Hematopoietic multipotent progenitor cell treated with erythropoietin and hydrocortisone succinate and interleukin-3 and kit ligand, for 4 days (in vitro differentiated cells): ENCODE measurements around the gene SREBF2.
"Not testable (repeated sequence)": the region's sequence is repeated elsewhere in the genome, so short reads cannot be mapped to it uniquely, and the experiment has no call there.

Experiments
- DNase-seq: peaks from one replicate; pipeline ENCODE4 v3.0.0-alpha.2; 2015

Gene SREBF2

GRCh38 chr22:41842996-41843970 is 10.4 kb downstream of the SREBF2 start:
- no peak for DNase-seq

DNA sequence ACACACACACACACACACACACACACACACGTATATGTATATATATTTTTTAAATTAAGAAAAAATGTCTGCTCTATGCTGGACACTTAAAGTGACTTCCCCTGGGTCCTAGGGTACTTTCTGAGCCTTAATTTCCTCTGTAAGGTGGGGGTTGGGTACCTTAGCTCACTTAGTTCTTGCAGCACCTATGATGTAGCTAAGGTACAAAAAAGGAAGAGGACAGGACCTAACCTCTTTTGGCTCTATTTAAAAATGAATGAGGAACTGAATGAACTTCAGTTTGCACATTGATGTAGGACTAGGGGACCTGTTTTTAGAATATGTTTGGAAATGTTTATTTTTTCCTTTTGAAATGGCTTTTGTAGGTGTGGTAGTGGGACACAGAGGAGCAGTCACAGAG is 11.1 kb downstream of the SREBF2 start:
- no peak for DNase-seq

DNA sequence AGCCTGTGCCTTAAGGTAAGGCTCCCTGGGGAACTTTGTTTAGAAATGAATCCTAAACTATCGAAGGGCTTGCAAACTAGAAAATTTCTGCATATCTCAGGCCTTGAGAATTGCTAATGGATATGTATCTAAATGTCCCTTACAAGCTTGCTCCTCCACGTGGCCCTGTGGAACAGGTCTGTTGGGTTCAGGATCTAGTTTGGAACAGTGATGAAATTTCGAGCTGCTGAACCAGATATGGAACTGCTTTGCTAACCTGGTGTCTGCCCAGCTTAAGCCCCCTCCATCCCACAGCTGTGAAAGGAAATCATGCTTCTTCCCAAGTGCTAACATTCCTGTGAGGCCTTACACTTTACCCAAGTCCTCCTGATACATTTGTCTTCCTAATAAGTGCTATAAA is 11.6 kb downstream of the SREBF2 start:
- DNase-seq, result no peak

- peak; percentile 91 for DNase-seq
These were observed 12.7 kb downstream of the SREBF2 start for GRCh38 chr22:41845380-41846267.

DNA sequence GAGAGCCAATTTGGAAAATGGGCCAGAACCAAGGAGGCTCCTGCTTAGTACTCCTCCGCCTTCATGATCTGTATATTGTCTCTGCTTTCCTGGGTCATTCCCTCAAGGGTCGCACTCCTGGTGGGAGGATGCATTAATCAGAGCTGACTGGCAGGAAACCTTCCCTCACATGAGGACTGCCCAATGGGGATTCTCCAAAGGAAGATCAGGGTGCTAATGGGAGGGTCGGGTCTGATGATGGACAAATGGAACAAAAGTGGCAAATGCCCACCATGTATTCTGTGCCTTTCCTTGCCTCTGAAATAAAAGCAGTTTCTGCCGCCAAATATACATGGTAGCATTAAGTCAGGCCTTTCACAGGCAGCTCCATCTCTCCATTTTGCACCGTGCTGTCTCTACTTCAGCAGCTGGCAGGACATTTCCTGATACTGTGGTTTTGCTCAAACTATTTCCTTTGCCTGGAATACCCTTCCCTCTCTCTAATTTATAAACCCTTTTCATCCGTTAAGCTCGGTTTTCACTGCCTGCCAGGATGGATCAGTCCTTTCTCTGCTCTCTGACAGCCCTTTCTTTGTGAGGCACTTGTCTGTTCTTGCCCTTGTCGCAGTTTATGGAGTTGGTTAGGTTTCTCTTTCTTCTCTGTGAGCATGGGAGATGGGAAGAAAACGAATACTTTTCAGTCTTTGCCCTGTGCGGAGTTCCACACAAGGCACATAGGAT is 13.5 kb downstream of the SREBF2 start:
- DNase-seq, result no peak

- no peak for DNase-seq
These were observed 14.4 kb downstream of the SREBF2 start for GRCh38 chr22:41847300-41847699.

DNA sequence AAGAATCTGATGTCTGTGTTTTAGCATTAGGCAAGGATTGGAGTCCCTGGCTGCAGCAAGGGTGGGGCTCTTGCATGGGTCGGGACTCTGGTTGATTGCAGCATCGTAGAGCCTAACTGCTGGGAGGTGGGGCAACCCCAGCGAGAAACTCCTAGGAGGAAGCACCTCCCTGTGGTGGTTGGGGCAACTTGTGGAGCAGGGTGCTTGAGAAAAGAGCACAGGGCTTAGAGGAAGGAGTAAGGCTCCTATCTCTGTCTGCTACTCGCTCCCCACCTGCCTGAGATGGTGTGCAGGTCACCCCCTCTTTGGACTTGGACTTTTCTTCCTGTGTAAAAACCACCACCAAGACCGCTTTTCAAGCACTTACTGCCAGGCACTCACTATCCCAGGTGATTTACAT is 15.6 kb downstream of the SREBF2 start:
- peak; percentile 91 for DNase-seq

DNA sequence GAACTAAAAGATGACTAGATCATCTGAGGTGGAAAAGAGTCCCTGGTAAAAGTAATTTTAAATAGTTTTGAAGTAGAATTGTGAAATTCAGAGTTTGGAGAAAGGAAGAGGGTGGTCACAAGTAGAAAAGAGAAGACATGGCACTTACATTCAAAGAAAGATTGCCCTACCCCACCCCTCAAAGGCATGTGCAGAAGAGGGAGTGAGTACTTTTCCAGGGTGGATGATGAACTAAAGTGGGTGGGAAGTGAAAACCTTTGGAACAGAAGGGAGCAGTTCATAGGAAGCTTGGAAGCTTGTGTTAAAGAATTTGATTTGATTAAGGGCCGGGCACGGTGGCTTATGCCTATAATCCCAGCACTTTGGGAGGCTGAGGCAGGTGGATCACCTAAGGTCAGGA is 23.6 kb downstream of the SREBF2 start:
- no peak for DNase-seq

DNA sequence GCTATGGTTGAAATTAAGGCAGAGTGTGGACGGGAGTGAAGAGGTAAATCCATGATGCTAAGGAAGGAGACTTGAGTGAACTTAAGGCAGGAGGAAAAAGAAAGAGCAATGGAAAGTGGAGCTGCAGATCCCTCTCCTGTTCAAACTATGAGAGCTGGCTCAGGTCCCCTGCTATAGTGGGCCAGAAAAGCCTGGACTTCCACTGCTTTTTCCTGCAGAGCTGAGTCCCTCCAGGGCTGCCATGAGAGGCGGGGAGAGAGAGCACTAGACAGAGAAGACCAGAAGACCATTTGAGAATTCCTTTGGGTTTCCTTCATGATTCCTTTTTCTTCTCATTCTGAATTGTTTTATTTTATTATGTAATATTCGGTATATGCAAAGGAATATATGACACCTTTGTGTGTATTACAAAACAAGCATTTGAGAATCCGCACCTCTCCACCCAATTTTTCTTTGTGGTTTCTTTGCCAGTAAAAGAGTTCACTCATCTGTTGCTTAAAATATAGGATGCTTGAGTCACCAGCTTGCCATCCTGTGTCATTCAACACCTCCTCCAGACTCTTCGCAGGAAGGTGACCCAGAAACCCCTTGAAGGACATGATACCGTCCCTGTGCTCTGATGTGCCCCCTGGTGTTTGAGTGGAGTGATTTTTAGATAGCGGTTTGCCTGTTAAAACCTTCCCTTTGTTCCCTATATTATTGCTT is 24.4 kb downstream of the SREBF2 start:
- DNase-seq, result peak; percentile 85

DNA sequence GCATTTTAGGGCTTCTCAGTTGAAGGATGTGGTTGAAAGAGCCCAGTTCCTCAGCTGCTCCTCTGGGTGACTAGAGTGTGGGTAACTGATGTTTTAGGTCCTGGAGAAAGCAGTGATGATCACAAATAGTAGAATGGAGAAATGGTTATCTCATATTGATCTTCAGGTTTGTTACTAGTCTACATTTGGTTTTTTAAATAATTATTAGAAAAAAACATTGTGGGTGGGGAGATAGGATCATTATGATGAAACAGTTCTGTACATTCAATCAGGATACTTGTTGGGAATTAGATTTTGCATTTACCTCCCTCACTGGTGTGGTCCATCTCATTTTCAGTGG is 24.9 kb downstream of the SREBF2 start:
- no peak for DNase-seq

DNA sequence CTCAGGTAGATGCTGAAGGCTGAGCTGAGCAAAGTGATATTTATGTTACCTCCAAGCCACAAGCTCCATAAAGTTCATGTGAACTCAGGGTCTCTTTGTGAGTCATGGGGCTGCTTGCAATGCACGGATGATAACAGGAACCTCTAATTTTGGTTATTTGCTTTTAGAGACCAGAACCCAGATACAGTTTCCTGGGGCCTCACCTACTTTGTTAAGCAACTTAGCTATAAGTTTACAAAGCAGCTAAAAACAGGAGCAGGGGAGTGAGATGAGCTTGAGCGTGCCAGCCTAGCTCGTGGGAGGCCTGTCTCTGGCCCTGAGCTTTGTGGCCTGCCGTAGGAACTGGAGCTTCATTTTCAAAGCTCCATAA is 29.2 kb downstream of the SREBF2 start:
- peak; percentile 33 for DNase-seq

DNA sequence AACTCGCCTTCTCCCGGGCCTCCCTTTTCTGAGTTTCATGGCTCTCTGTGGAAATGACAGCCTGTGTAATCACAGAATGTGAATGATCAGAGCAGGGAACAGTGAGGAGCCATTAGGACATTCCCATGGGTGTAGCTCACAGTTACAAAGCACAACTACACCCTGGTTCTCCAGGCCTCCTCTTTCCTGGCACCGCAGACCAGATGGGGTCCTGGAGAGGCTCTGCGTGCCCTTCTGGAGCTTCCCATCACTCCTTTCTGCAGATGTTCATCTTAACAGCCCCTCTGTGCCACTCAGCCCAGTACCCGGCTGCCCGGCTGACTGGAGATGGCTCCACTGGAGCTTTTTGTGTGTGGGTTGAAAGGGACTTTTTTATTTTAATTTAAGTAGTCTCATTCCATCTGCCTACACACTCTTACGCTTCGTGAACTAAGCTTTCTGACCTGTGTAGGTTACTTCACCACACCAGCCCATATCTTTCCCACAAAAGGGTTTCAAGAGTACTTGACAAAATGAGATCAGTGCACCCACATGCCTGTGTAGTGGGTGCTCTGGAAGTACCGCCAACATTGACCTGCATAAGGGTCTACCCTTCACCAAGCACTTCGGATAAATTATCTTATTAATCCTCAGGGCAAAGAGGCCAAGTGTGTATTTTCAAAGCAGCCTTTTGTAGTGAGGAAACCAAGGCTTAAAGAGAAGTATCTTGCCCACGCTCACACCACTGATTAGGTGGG is 29.8 kb downstream of the SREBF2 start:
- no peak for DNase-seq

GRCh38 chr22:41863472-41863871 is 30.6 kb downstream of the SREBF2 start:
- DNase-seq, result no peak

DNA sequence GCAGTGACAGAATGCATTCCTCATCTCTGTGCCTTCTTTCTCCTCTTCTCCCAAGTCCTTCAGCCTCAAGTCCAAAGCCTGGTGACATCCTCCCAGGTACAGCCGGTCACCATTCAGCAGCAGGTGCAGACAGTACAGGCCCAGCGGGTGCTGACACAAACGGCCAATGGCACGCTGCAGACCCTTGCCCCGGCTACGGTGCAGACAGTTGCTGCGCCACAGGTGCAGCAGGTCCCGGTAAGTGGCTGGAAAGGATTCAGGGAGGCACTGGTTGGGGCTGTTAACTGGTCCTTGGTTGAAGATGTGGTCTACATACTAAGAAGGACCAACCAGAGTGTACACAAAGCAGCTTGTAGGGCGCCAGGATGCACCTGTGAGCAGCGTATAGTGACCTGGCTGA is 35.7 kb downstream of the SREBF2 start:
- no peak for DNase-seq

DNA sequence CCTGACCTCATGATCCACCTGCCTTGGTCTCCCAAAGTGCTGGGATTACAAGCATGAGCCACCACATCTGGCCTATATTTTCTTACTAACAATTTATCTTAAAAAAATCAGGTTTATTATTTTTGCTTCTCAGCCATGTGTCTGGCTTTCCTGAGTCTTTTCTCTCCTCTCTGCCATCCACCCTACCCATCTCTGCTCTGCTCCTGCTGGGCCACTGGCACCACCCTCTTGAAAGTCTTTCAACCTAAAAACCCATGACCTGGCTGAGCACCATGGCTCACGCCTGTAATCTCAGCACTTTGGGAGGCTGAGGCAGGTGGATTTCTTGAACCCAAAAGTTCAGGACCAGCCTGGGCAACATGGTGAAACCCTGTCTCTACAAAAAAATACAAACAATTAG is 37.2 kb downstream of the SREBF2 start:
- DNase-seq, result not testable (repeated sequence)

GRCh38 chr22:41870786-41871185 is 37.9 kb downstream of the SREBF2 start:
- DNase-seq, result no peak

DNA sequence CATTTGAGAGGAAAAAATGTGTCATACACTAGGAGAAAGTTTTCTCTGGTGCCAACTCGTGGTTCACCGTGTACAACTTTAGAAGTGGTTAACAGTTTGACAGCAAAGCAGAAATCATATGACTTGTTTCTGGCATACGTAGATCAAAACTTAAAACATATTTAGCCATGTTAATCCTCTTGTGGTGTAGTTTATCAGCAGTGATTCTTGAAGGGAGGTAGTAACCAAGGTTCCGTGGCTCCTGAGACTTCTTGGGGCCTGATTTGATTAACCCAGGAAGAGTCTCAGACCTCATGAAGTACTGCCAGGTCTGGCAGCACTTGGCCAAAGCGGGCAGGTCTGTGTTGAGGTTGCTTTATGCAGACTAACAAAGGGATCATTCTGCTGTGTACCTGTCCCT is 40.5 kb downstream of the SREBF2 start:
- no peak for DNase-seq

DNA sequence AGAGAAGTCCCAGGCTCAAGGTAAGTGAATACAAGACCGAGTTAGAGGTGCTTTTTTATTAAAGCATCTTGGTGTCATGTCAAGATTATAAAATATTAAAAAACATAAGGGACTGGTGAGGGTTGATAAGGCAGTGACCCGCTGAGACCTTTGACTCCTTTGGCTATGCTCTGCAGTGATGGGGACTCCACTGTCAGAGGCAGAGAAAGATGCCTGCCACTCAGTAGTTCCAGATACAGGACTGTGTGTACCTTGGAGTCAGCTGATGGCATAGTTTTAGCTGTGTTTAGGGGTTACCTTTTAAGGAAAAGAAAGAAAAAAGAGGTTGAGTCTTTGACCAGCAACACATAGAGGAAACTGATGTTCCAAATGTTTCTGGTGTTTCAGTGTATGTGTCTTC is 41.2 kb downstream of the SREBF2 start:
- DNase-seq, result no peak

DNA sequence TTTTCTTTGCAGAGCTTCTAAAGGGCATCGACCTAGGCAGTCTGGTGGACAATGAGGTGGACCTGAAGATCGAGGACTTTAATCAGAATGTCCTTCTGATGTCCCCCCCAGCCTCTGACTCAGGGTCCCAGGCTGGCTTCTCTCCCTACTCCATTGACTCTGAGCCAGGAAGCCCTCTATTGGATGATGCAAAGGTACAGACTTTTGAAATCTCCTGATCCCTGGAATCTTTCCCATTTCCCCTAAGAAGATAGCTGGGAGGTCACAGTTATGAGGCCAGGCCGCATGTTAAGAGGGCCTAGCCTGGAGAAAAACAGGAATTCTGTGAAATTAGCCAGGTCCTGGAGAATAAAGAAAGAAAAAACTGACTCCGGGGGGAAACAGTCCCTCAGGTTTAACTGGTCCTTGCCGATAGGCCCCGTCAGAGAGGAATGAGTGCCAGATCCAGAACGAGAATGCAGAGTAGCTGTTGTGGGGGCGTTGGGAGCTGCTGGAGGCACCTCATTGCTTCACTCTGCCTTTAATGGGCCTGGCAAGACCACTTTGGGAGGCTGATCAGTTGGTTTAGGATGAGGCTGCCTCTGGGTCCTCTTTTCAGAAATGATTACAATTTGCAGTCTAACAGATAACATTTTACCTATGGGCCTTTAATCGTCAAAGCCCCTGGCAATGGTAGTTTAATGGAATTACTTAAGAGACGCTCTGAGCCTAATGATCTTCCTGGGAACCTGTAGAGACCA is 42.8 kb downstream of the SREBF2 start:
- DNase-seq, result no peak

DNA sequence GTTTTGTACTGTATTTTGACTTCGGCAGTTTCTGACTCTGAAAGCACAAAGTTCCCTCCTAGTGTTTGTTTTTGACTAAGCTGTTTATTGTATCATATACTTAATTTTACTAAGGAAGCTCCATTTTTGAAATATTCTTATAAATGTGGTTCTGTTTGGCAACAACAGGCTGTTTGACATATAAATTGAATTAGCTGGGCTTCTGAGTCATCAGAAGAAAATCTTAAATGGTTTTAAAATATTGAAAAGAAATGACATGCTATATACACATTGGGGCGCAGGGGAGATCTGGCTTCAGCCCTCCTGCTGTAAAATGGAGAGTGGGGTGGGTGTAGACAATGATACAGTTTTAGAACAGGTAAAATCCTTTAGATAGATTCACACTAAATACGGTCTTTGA is 43.4 kb downstream of the SREBF2 start:
- no peak for DNase-seq

DNA sequence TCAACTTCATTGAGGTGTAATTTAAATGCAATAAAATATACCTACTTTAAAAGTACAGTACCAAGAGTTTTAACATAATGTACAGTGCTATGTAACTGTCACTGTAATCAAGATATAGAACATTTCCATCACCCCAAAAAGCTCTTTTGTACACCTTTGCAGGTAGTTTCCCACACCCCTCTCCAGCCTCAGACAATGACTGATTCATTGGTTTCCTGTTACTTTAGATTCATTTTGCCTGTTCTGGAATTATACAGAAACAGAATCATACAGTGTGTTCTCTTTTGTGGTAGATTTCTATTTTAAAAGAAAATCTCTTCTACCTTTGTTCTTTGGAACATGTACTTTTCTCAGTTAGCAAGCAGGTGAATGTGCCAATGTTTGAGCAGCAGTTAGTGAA is 43.8 kb downstream of the SREBF2 start:
- DNase-seq, result no peak
